Cardiac muscle cell (in vitro differentiated cells and primary cell): ENCODE results near the gene TEKT5. TPM values are rescaled to one million over a fixed set of nuclear protein-coding genes. Genes with fewer than 3 reads are reported as not detected.

Experiments used
- DNase-seq, 2 donors: peaks; one replicate each; pipeline versions ENCODE4 v3.0.0 to v3.0.0-alpha.2; 2010 to 2017; ENCODE audit warnings: low read depth in 1 of 2, low spot score in 1 of 2
- H3K27ac ChIP-seq: fragments of 200-600 bp; sonication (generic); 2 replicates; pipeline ENCODE4 v1.5.1; 2016
- H3K27me3 ChIP-seq: fragments of 200-600 bp; sonication (generic); 2 replicates; pipeline ENCODE4 v1.6.0; 2016; ENCODE audit warnings: control low read depth
- H3K36me3 ChIP-seq: fragments of 200-600 bp; sonication (generic); 2 replicates; pipeline ENCODE4 v1.5.1; 2016; ENCODE audit warnings: control low read depth
- H3K4me1 ChIP-seq: fragments of 200-600 bp; sonication (generic); 2 replicates; pipeline ENCODE4 v1.8.1; 2017; ENCODE audit warnings: low read depth, mild to moderate bottlenecking, mixed run types
- H3K4me3 ChIP-seq: fragments of 200-600 bp; sonication (generic); 2 replicates; pipeline ENCODE4 v1.5.1; 2016; ENCODE audit warnings: mild to moderate bottlenecking
- H3K9me3 ChIP-seq: fragments of 200-600 bp; sonication (generic); 2 replicates; pipeline ENCODE4 v1.5.1; 2017; ENCODE audit warnings: low read depth, mild to moderate bottlenecking, control low read depth
- CTCF ChIP-seq: IDR thresholded peaks from 2 replicates; pipeline ENCODE4 v1.5.1; 2012; ENCODE audit warnings: low read depth, mild to moderate bottlenecking, low read length
- polyA plus RNA-seq: library from polyadenylated mRNA; unstranded; fragments of >200 nt; fragmentation: Nextera tagmentation; extraction: Ambion mirVana; gene quantifications from 2 replicates; pipeline ENCODE4 v1.2.1, GENCODE V29; 2016
- total RNA-seq: library from RNA; depleted of rRNA; stranded (reverse); fragments of >200 nt; gene quantifications from 2 replicates; pipeline ENCODE4 v1.2.3, GENCODE V29; 2016

TEKT5 gene
- total and polyA plus RNA-seq, 2 experiments from 2014 or later: 0.48 TPM

GRCh38 chr16:10663146-10663545 is 31.6 kb downstream of the TEKT5 start:
- Histone ChIP-seq H3K27ac (no peak overlapping the region), H3K4me1 (no peaks in the 10 kb centered on the region), H3K4me3 (no peak overlapping the region), H3K27me3 (no peaks in the 10 kb centered on the region), H3K9me3 (no peaks in the 10 kb centered on the region), H3K36me3 (no peaks in the 10 kb centered on the region)
- no peak for DNase-seq
- TF ChIP-seq CTCF: no peak

DNA sequence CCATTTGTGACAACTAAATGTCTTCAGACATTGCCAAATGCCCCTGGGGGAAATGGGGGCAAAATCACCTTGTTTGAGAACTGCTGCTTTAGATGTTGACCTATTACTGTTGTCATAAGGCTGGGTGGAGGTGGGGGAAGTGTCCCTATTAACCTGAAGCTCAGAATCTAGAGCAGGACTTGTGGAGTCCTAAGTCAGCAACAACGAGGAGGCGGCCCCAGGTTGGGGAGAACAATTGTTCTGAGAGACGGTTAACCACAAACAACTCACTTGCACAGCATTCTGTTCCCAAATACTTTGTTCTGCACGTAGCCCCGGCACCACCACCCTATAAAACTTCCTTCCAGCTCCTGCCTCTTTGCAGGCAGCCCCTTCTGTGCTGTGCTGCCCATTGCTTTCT is 32.5 kb downstream of the TEKT5 start:
- DNase-seq: no peak
- Histone ChIP-seq H3K27ac (no peak overlapping the region), H3K27me3 (no peaks in the 10 kb centered on the region), H3K36me3 (no peaks in the 10 kb centered on the region), H3K4me3 (no peak overlapping the region), H3K4me1 (no peaks in the 10 kb centered on the region), H3K9me3 (no peaks in the 10 kb centered on the region)
- no peak for TF ChIP-seq CTCF

- no peak for DNase-seq
- H3K4me3 ChIP-seq: no peak overlapping the region
- H3K27ac ChIP-seq: no peak overlapping the region
- no peaks in the 10 kb centered on the region for H3K27me3 ChIP-seq
- no peaks in the 10 kb centered on the region for H3K9me3 ChIP-seq
- TF ChIP-seq CTCF: no peak
- H3K36me3 ChIP-seq: no peaks in the 10 kb centered on the region
- no peaks in the 10 kb centered on the region for H3K4me1 ChIP-seq
Observed at GRCh38 chr16:10661737-10662136, 33.0 kb downstream of the TEKT5 start.

DNA sequence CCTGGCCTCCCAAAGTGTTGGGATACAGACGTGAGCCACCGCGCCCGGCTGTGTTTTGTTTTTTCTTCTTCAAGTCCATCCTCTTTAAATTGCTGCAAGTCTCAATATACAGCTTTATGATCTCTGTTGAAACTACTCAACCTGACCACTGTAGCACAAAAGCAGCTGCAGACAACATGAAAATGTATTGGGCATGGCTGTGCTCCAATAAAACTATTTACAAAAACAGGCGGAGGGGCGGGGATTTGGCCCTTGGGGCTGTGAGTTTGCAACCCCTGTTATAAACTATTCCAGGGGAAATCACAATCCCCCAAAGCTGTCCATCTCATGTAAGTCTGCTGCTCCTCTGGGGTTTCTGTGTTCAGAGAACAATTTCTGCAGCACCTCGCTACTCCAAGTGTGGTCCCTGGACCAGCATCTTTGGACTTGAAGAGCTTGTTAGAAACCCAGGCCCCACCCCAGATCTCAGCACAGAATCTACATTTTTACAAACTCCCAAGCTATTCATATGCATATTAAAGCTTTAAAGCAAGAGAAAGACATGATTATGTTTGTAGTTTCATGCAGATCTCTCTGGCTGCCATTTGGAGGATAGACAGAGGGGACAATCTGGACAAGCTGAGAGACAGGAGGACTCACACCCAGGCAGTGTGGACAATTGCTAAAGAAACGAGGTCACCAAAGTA is 33.6 kb downstream of the TEKT5 start:
- TF ChIP-seq CTCF: no peak
- no peaks in the 10 kb centered on the region for H3K4me1 ChIP-seq

GRCh38 chr16:10658943-10659342 is 35.8 kb downstream of the TEKT5 start:
- H3K9me3 ChIP-seq: no peaks in the 10 kb centered on the region
- H3K4me1 ChIP-seq: no peaks in the 10 kb centered on the region
- no peak for TF ChIP-seq CTCF
- H3K27me3 ChIP-seq: no peaks in the 10 kb centered on the region
- no peak overlapping the region for H3K27ac ChIP-seq
- H3K4me3 ChIP-seq: no peak overlapping the region
- H3K36me3 ChIP-seq: no peaks in the 10 kb centered on the region
- DNase-seq: no peak

More for the DNA sequence above, 33.6 kb downstream of the TEKT5 start:
- Histone ChIP-seq H3K27me3 (no peaks in the 10 kb centered on the region), H3K9me3 (no peaks in the 10 kb centered on the region), H3K27ac (no peak overlapping the region), H3K4me3 (no peak overlapping the region), H3K36me3 (no peaks in the 10 kb centered on the region)
- no peak for DNase-seq
